GM23338 (cell line): ENCODE measurements around the gene CSF2RB. TPM values are rescaled to one million over a fixed set of nuclear protein-coding genes. Genes with fewer than 3 reads are reported as not detected.

Experiments used
- ATAC-seq: fragments of 200-7000 bp; cut with Tn5 transposase; 3 replicates; pipeline ENCODE4 v1.9.1; 2020
- DNase-seq: peaks from one replicate; pipeline ENCODE4 v3.0.0-alpha.2; 2015; ENCODE audit warnings: low spot score
- H2AFZ ChIP-seq: fragments of 200-600 bp; sonication (generic); 2 replicates; pipeline ENCODE4 v1.8.0; 2016; ENCODE audit warnings: antibody characterized with exemption, mild to moderate bottlenecking, moderate library complexity
- H3F3A ChIP-seq: fragments of 200-600 bp; sonication (generic); replicated peaks from 2 replicates; pipeline ENCODE4 v1.8.0; 2017; ENCODE audit warnings: antibody characterized with exemption, mixed run types, low read depth
- H3K27ac ChIP-seq: fragments of 200-600 bp; sonication (generic); 2 replicates; pipeline ENCODE4 v1.6.1; 2016; ENCODE audit warnings: low read depth
- H3K27me3 ChIP-seq: fragments of 200-600 bp; sonication (generic); 2 replicates; pipeline ENCODE4 v1.8.0; 2016; ENCODE audit warnings: mild to moderate bottlenecking, mixed run types, moderate library complexity; ENCODE audit not compliant: insufficient read depth
- H3K36me3 ChIP-seq: fragments of 200-600 bp; sonication (generic); 2 replicates; pipeline ENCODE4 v1.8.0; 2016; ENCODE audit warnings: mild to moderate bottlenecking; ENCODE audit not compliant: insufficient read depth
- H3K4me1 ChIP-seq: fragments of 200-600 bp; sonication (generic); 2 replicates; pipeline ENCODE4 v1.8.0; 2016; ENCODE audit warnings: mild to moderate bottlenecking, moderate library complexity; ENCODE audit not compliant: insufficient read depth
- H3K4me2 ChIP-seq: fragments of 200-600 bp; sonication (generic); 2 replicates; pipeline ENCODE4 v1.7.1; 2017; ENCODE audit warnings: mixed run types
- H3K4me3 ChIP-seq: fragments of 200-600 bp; sonication (generic); 2 replicates; pipeline ENCODE4 v1.6.1; 2016; ENCODE audit warnings: mixed run types
- H3K79me2 ChIP-seq: fragments of 200-600 bp; sonication (generic); replicated peaks from 2 replicates; pipeline ENCODE4 v1.8.0; 2017; ENCODE audit warnings: mild to moderate bottlenecking; ENCODE audit not compliant: insufficient read depth
- H3K9me2 ChIP-seq: fragments of 200-600 bp; sonication (generic); 2 replicates; pipeline ENCODE4 v1.8.0; 2017; ENCODE audit not compliant: insufficient read depth
- H4K20me1 ChIP-seq: fragments of 200-600 bp; sonication (generic); replicated peaks from 2 replicates; pipeline ENCODE4 v1.8.0; 2017; ENCODE audit warnings: mild to moderate bottlenecking; ENCODE audit not compliant: insufficient read depth
- H3K27ac Mint-ChIP-seq: 2 replicates; pipeline ENCODE4 v1.8.0; 2020; ENCODE audit warnings: inconsistent platforms, mild to moderate bottlenecking, moderate library complexity, mixed read lengths
- H3K27me3 Mint-ChIP-seq: 3 replicates; pipeline ENCODE4 v1.8.0; 2022; ENCODE audit warnings: low read depth, mild to moderate bottlenecking, moderate library complexity, mixed read lengths, inconsistent platforms; ENCODE audit not compliant: insufficient read depth, poor library complexity
- H3K36me3 Mint-ChIP-seq: 3 replicates; pipeline ENCODE4 v1.8.0; 2021; ENCODE audit warnings: low read depth, mild to moderate bottlenecking, inconsistent platforms, moderate library complexity, mixed read lengths
- H3K4me1 Mint-ChIP-seq: 3 replicates; pipeline ENCODE4 v1.8.0; 2020; ENCODE audit warnings: mild to moderate bottlenecking, inconsistent platforms, mixed read lengths
- H3K4me3 Mint-ChIP-seq: 3 replicates; pipeline ENCODE4 v1.8.0; 2021; ENCODE audit warnings: moderate library complexity, mild to moderate bottlenecking, inconsistent platforms, mixed read lengths
- H3K9me3 Mint-ChIP-seq: 3 replicates; pipeline ENCODE4 v1.8.0; 2020; ENCODE audit warnings: moderate library complexity, mild to moderate bottlenecking, inconsistent platforms, mixed read lengths
- CREB1 ChIP-seq: fragments of 250-450 bp; sonication (Bioruptor Pico); IDR thresholded peaks from 2 replicates; pipeline ENCODE4 v1.5.0; 2020; ENCODE audit warnings: low read depth, mild to moderate bottlenecking, moderate library complexity
- CTCF ChIP-seq, 2 experiments: fragments of 200-600 bp in 1 of 2; sonication (generic) in 1 of 2; conservative IDR thresholded peaks; 2 replicates each; pipeline versions ENCODE4 v1.5.1 to v1.6.1; 2016 to 2017; ENCODE audit warnings: antibody characterized with exemption in 2 of 2, low read depth in 2 of 2, mild to moderate bottlenecking in 2 of 2, moderate library complexity in 1 of 2
- ETS1 ChIP-seq: IDR thresholded peaks from 2 replicates; pipeline ENCODE4 v1.6.1; 2016; ENCODE audit warnings: antibody characterized with exemption
- EZH2 ChIP-seq: fragments of 200-600 bp; sonication (generic); IDR thresholded peaks from one replicate; pipeline ENCODE4 v1.8.0; 2017; ENCODE audit warnings: antibody characterized with exemption, mild to moderate bottlenecking, low read depth; ENCODE audit not compliant: unreplicated experiment
- EZH2phosphoT487 ChIP-seq: fragments of 200-600 bp; sonication (generic); IDR thresholded peaks from one replicate; pipeline ENCODE4 v1.8.1; 2018; ENCODE audit warnings: antibody characterized with exemption; ENCODE audit not compliant: unreplicated experiment
- JUNB ChIP-seq: IDR thresholded peaks from one replicate; pipeline ENCODE4 v1.6.1; 2016; ENCODE audit warnings: antibody characterized with exemption; ENCODE audit not compliant: unreplicated experiment
- NANOG ChIP-seq: IDR thresholded peaks from 2 replicates; pipeline ENCODE4 v1.6.1; 2016; ENCODE audit warnings: antibody characterized with exemption, borderline replicate concordance
- POLR2AphosphoS5 ChIP-seq: IDR thresholded peaks from 2 replicates; pipeline ENCODE4 v1.6.1; 2016; ENCODE audit warnings: antibody characterized with exemption, low read depth
- REST ChIP-seq: IDR thresholded peaks from one replicate; pipeline ENCODE4 v1.6.1; 2018; ENCODE audit warnings: antibody characterized with exemption; ENCODE audit not compliant: unreplicated experiment
- STAT1 ChIP-seq: IDR thresholded peaks from one replicate; pipeline ENCODE4 v1.6.1; 2016; ENCODE audit warnings: antibody characterized with exemption; ENCODE audit not compliant: unreplicated experiment
- ZNF114 ChIP-seq: fragments of 250-450 bp; sonication (Bioruptor Pico); IDR thresholded peaks from 2 replicates; pipeline ENCODE4 v1.5.0; 2020; ENCODE audit warnings: mild to moderate bottlenecking, moderate library complexity
- ZNF331 ChIP-seq: fragments of 250-450 bp; sonication (Bioruptor Pico); IDR thresholded peaks from 2 replicates; pipeline ENCODE4 v1.5.0; 2020; ENCODE audit warnings: low read depth, mild to moderate bottlenecking, moderate library complexity
- ZNF462 ChIP-seq: fragments of 250-450 bp; sonication (Bioruptor Pico); IDR thresholded peaks from 2 replicates; pipeline ENCODE4 v1.5.0; 2020; ENCODE audit warnings: mild to moderate bottlenecking, moderate library complexity
- polyA plus RNA-seq: library from polyadenylated mRNA; unstranded; fragments of >200 nt; fragmentation: Nextera tagmentation; extraction: Ambion mirVana; gene quantifications from 2 replicates; pipeline ENCODE4 v1.2.1, GENCODE V29; 2016
- total RNA-seq: library from RNA; depleted of rRNA; stranded (reverse); fragments of >200 nt; shearing (Covaris generic); gene quantifications from 2 replicates; pipeline ENCODE4 v1.2.3, GENCODE V29; 2014

Gene CSF2RB
- total and polyA plus RNA-seq, 2 experiments from 2014 or later, result not detected

GRCh38 chr22:36872866-36873498, 40.4 kb upstream of the CSF2RB start:
- peaks cover 5% of the 10 kb centered on the region; the same call in 2 of the 3 replicates for H3K4me1 Mint-ChIP-seq

More at GRCh38 chr22:36872866-36873498, 40.4 kb upstream of the CSF2RB start:
- Mint-ChIP-seq H3K4me3 (no peak overlapping the region), H3K36me3 (no peaks in the 10 kb centered on the region), H3K9me3 (peaks cover 8% of the 10 kb centered on the region; the same call in 2 of the 3 replicates), H3K27me3 (peaks cover 16% of the 10 kb centered on the region), H3K27ac (no peak overlapping the region)
- DNase-seq (no peak), ATAC-seq (no peak)
- TF ChIP-seq CREB1 (CRISPR knock-in tag) (no peak), ZNF331 (CRISPR knock-in tag) (no peak), POLR2AphosphoS5 (no peak), EZH2phosphoT487 (no peak), NANOG (no peak), EZH2 (no peak), ZNF114 (no peak), REST (no peak), CTCF (conservative IDR thresholded peaks at IDR 0.05; ENCODE audit: low read depth in 2 of 2) (no peak), JUNB (no peak), STAT1 (no peak), ETS1 (no peak), ZNF462 (CRISPR knock-in tag) (no peak)
- Histone ChIP-seq H2AFZ (no peak overlapping the region), H3K4me3 (no peak overlapping the region), H3K79me2 (no peaks in the 10 kb centered on the region), H4K20me1 (no peaks in the 10 kb centered on the region), H3K4me2 (no peak overlapping the region), H3K27ac (no peak overlapping the region), H3K27me3 (no peaks in the 10 kb centered on the region), H3K36me3 (no peaks in the 10 kb centered on the region), H3K9me2 (0 out of 2 replicates have a peak, but pooled peaks cover 3% of the 10 kb centered on the region), H3F3A (no peaks in the 10 kb centered on the region), H3K4me1 (no peaks in the 10 kb centered on the region)
